ENCODE measurements around the gene STRBP.

Gene STRBP

GRCh38 chr9:123196124-123196523 is 72.3 kb downstream of the STRBP start:
- ATAC-seq (ENCODE audit: insufficient read depth, low read depth) (no peak), DNase-seq (no peak)
- no peaks in the 10 kb centered on the region for H4K20me1 ChIP-seq (ENCODE audit: insufficient read depth, low read length)
- no peak overlapping the region for H3K27ac ChIP-seq (ENCODE audit: low read length)
- no peaks in the 10 kb centered on the region for H3K79me2 ChIP-seq (ENCODE audit: insufficient read depth, low read length)
- no peaks in the 10 kb centered on the region for H3K4me1 ChIP-seq (ENCODE audit: insufficient read depth, low read length)
- no peak overlapping the region for H3K4me2 ChIP-seq (ENCODE audit: insufficient read depth, low read length)
- H3K4me3 ChIP-seq (ENCODE audit: low read depth in 1 of 2, low read length in 2 of 2), result no peak overlapping the region
- H3K9ac ChIP-seq (ENCODE audit: low read depth, low read length), result no peak overlapping the region
- H3K36me3 ChIP-seq (ENCODE audit: insufficient read depth, low read length), result no peaks in the 10 kb centered on the region
- no peaks in the 10 kb centered on the region for H3K27me3 ChIP-seq (ENCODE audit: insufficient read depth, low read length, poor library complexity)
- no peaks in the 10 kb centered on the region for H3K9me3 ChIP-seq (ENCODE audit: insufficient read depth, low read length, severe bottlenecking)
- no peak for TF ChIP-seq EZH2 (IDR thresholded peaks at IDR 0.05; ENCODE audit: borderline replicate concordance, low read depth, low read length, severe bottlenecking)
- TF ChIP-seq CTCF (IDR thresholded peaks at IDR 0.05; ENCODE audit: borderline replicate concordance, extremely low read depth, low read length, poor library complexity, severe bottlenecking), result no peak
- H2AFZ ChIP-seq (ENCODE audit: low read depth, low read length), result no peak overlapping the region

- Histone ChIP-seq H4K20me1 (ENCODE audit: insufficient read depth, low read length) (no peaks in the 10 kb centered on the region), H3K79me2 (ENCODE audit: insufficient read depth, low read length) (no peaks in the 10 kb centered on the region; the same call in 1 of the 2 replicates), H3K9ac (ENCODE audit: low read depth, low read length) (no peak overlapping the region), H3K27ac (ENCODE audit: low read length) (no peak overlapping the region), H3K4me2 (ENCODE audit: insufficient read depth, low read length) (no peak overlapping the region), H3K4me3 (ENCODE audit: low read depth in 1 of 2, low read length in 2 of 2) (no peak overlapping the region), H3K9me3 (ENCODE audit: insufficient read depth, low read length, severe bottlenecking) (no peaks in the 10 kb centered on the region), H3K4me1 (ENCODE audit: insufficient read depth, low read length) (no peaks in the 10 kb centered on the region), H2AFZ (ENCODE audit: low read depth, low read length) (no peak overlapping the region), H3K27me3 (ENCODE audit: insufficient read depth, low read length, poor library complexity) (no peaks in the 10 kb centered on the region), H3K36me3 (ENCODE audit: insufficient read depth, low read length) (no peaks in the 10 kb centered on the region)
- ATAC-seq (ENCODE audit: insufficient read depth, low read depth) (no peak), DNase-seq (no peak)
- TF ChIP-seq CTCF (IDR thresholded peaks at IDR 0.05; ENCODE audit: borderline replicate concordance, extremely low read depth, low read length, poor library complexity, severe bottlenecking), result no peak
Observed at GRCh38 chr9:123194023-123194422, 74.4 kb downstream of the STRBP start.

GRCh38 chr9:123191680-123192079 is 76.7 kb downstream of the STRBP start:
- Histone ChIP-seq H2AFZ (ENCODE audit: low read depth, low read length) (no peak overlapping the region), H3K36me3 (ENCODE audit: insufficient read depth, low read length) (no peaks in the 10 kb centered on the region), H3K4me2 (ENCODE audit: insufficient read depth, low read length) (no peak overlapping the region), H3K27me3 (ENCODE audit: insufficient read depth, low read length, poor library complexity) (no peaks in the 10 kb centered on the region), H3K79me2 (ENCODE audit: insufficient read depth, low read length) (no peaks in the 10 kb centered on the region; the same call in 1 of the 2 replicates), H3K27ac (ENCODE audit: low read length) (no peak overlapping the region), H3K9ac (ENCODE audit: low read depth, low read length) (no peak overlapping the region), H3K4me3 (ENCODE audit: low read depth in 1 of 2, low read length in 2 of 2) (no peak overlapping the region), H4K20me1 (ENCODE audit: insufficient read depth, low read length) (no peaks in the 10 kb centered on the region), H3K4me1 (ENCODE audit: insufficient read depth, low read length) (no peaks in the 10 kb centered on the region), H3K9me3 (ENCODE audit: insufficient read depth, low read length, severe bottlenecking) (no peaks in the 10 kb centered on the region)
- ATAC-seq (ENCODE audit: insufficient read depth, low read depth), result no peak
- no peak for DNase-seq
- TF ChIP-seq CTCF (IDR thresholded peaks at IDR 0.05; ENCODE audit: borderline replicate concordance, extremely low read depth, low read length, poor library complexity, severe bottlenecking), result no peak
- no peak for TF ChIP-seq EZH2 (IDR thresholded peaks at IDR 0.05; ENCODE audit: borderline replicate concordance, low read depth, low read length, severe bottlenecking)

- Histone ChIP-seq H2AFZ (ENCODE audit: low read depth, low read length) (no peak overlapping the region), H3K36me3 (ENCODE audit: insufficient read depth, low read length) (no peaks in the 10 kb centered on the region), H4K20me1 (ENCODE audit: insufficient read depth, low read length) (no peaks in the 10 kb centered on the region), H3K79me2 (ENCODE audit: insufficient read depth, low read length) (no peaks in the 10 kb centered on the region; the same call in 1 of the 2 replicates), H3K27me3 (ENCODE audit: insufficient read depth, low read length, poor library complexity) (no peaks in the 10 kb centered on the region), H3K27ac (ENCODE audit: low read length) (no peak overlapping the region), H3K4me1 (ENCODE audit: insufficient read depth, low read length) (no peaks in the 10 kb centered on the region), H3K9me3 (ENCODE audit: insufficient read depth, low read length, severe bottlenecking) (no peaks in the 10 kb centered on the region), H3K4me2 (ENCODE audit: insufficient read depth, low read length) (no peak overlapping the region), H3K4me3 (ENCODE audit: low read depth in 1 of 2, low read length in 2 of 2) (no peak overlapping the region), H3K9ac (ENCODE audit: low read depth, low read length) (no peak overlapping the region)
- ATAC-seq (ENCODE audit: insufficient read depth, low read depth) (no peak), DNase-seq (no peak)
- TF ChIP-seq EZH2 (IDR thresholded peaks at IDR 0.05; ENCODE audit: borderline replicate concordance, low read depth, low read length, severe bottlenecking) (no peak), CTCF (IDR thresholded peaks at IDR 0.05; ENCODE audit: borderline replicate concordance, extremely low read depth, low read length, poor library complexity, severe bottlenecking) (no peak)
Observed at GRCh38 chr9:123191260-123191659, 77.1 kb downstream of the STRBP start.
